ENCODE results near the gene TPCN1.
A peak's percentile ranks its signal among the peaks of the same experiment; 100 is the strongest.

- TF ChIP-seq CEBPB (IDR thresholded peaks at IDR 0.05; ENCODE audit: low read depth) (no peak), CTCF (IDR thresholded peaks at IDR 0.05 in 2 of 3, conservative IDR thresholded peaks at IDR 0.05 in 1 of 3; ENCODE audit: borderline replicate concordance in 1 of 3, insufficient read depth in 1 of 3, low read depth in 2 of 3, low read length in 2 of 3) (no peak), EZH2phosphoT487 (IDR thresholded peaks at IDR 0.05; ENCODE audit: borderline replicate concordance) (no peak), POLR2A (IDR thresholded peaks at IDR 0.05; ENCODE audit: borderline replicate concordance, extremely low read depth, insufficient read depth, insufficient read length) (peak; percentile 93), MAX (IDR thresholded peaks at IDR 0.05) (peak; percentile 82), POLR2AphosphoS5 (IDR thresholded peaks at IDR 0.05; ENCODE audit: low read depth, low read length) (peak; percentile 95), CBX3 (IDR thresholded peaks at IDR 0.05; ENCODE audit: low read depth) (no peak; the same call in 1 of the 2 replicates), SIN3A (IDR thresholded peaks at IDR 0.05; ENCODE audit: low read depth) (no peak; the same call in 1 of the 2 replicates), SP1 (IDR thresholded peaks at IDR 0.05; ENCODE audit: low read depth) (peak; percentile 99), REST (IDR thresholded peaks at IDR 0.05; ENCODE audit: low read depth) (no peak), ZBTB33 (IDR thresholded peaks at IDR 0.05; ENCODE audit: extremely low read depth, insufficient replicate concordance, low read length) (no peak)
Observed at GRCh38 chr12:113221181-113221996, at the start of gene TPCN1.

All from HCT116 (cell line).